Measurements from ENCODE around the gene ERC2.

Gene ERC2

DNA sequence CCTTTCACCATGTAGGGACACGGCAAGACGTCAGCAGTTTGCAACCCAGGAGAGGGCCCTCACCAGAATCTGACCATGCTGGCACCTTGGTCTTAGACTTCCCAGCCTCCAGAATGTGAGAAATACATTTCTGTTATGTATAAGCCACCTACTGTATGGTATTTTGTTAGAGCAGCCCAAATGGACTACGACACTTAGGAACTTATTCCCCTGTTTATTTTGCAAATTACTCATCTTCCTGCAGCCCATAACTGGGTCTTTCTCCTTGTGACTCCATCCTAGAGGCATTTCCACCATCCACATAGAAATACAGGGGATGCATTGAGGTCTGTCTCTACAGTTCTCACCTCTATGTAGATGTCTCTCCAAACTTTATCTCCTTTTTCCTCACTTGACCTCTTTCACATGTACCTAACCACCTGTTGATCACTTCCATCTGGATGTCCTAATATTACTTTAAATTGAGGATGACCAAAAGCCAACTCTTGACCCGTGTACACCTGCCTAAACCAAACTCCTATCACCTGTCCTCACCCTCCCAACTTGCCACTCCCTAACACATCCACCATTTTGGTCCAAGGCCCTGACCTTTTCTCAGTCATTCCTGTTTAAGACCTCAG lies 575.1 kb downstream of the ERC2 start:
- no peak for DNase-seq (ENCODE audit: low read depth in 1 of 2, low spot score in 1 of 2)

DNA sequence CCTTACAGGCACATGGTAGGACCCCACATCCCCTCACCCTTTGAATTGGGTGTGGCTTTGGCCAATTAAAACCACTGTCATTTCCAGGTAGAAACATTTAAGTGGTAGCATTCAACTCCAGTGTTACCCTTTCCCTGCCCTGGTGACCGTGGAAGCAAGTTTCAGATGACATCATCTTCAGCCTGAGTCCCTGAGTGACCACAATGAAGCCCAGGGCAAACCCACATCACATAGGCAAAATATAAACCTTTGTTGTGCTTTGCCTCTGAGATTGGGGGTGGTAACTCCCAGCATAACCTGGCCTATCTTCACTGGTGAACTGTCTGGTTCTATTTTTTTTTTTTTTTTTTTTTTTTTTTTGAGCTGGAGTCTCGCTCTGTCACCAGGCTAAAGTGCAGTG lies 577.2 kb downstream of the ERC2 start:
- no peak for DNase-seq (ENCODE audit: low read depth in 1 of 2, low spot score in 1 of 2)

DNA sequence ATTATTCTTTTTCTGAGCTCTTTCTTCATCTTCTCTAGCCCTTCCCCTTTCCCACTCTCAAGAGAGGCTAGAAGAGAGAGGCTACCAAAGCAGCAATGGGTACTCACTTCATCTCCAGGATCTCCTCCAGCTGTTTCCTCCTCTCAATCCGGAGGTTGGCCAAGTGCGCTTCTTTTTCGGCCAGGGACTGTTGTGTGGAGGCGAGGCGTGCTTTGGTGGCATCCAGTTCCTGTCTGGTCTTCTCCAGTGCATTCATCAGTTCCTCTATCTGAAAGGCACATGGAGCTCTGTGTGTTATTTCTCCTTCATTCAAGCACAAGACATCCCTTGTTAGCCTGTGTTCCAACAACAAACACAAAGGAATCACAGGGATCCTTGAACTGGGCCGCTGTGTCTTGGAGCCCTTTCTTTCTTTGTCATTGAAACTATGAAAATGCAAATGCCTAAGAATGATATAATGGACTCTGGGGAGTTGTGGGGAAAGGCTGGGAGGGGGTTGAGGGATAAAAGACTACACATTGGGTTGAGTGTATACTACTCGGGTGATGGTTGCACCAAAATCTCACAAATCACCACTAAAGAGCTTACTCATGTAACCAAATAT lies 579.9 kb downstream of the ERC2 start:
- DNase-seq (ENCODE audit: low read depth in 1 of 2, low spot score in 1 of 2) = no peak

DNA sequence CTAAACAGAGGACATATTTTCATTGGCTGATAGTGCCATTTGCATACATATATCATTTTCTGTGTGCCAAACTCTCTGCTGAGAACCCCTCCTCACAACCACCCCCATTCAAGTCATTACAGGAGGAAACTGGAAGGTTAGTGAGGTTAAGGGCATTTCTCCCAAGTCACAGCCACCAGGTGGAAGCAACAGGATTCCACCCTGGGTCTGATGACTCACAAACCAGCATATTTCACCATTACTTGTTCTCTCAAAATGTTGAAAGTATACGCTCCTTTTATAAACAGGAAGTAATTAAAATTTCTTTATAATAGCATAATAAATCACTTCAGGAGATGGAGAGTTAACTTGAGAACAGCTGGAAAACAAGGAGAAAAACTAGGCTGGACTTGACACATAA lies 582.5 kb downstream of the ERC2 start:
- DNase-seq (ENCODE audit: low read depth in 1 of 2, low spot score in 1 of 2) = no peak

DNA sequence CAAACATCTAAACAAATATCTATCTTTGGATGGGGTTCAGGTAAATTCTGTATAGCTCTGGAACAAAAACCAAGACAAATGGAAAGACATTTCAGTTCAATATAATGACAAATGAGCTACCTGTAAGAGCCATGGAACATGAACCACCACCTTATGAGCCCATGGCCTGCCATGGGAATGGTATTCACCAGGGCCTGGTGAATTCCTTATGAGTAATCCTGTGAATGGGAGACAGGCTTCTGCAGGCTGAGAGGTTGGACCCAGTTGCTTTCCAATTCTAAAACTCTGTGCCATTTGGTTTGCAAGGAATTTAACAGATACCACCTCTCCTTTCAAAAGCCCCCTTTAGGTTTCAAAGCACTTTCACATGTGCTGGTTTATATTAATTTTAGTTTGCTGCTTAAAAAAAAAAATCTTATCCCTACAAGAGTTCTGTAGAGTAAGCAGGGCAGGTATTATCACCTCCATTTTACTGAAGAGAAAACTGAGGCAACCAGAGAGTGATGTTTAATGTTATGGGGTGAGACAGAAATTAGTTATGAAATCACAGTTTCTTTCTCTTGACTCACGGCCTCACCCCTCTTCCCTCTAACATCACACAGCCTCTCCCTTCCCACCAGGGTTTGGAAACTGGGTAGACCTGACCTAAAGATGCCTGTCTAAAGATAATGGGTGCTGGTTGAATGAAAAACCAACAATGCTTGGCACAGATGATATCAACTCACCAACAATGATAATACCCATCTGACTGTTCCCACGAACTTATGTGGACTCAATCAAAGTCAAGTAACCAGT lies 583.6 kb downstream of the ERC2 start:
- DNase-seq (ENCODE audit: low read depth in 1 of 2, low spot score in 1 of 2) = no peak

DNA sequence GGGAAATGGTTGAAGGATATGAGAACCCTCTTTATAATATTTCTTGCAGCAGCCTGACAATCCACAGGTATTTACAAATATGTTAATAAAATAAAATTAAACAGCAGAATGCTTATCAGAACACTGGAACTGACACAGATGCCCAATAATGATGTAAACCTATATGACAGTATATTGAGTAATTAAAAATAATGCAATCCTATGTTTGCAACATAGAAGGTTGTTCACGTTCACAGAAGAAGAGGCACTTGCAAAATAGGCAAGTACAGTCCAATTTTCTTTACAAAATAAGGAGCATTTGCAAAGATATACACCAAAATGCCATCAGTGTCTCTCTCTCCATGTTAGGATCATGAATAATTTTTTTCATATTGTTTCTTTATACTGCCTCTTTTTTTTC lies 584.2 kb downstream of the ERC2 start:
- no peak for DNase-seq (ENCODE audit: low read depth in 1 of 2, low spot score in 1 of 2)

DNA sequence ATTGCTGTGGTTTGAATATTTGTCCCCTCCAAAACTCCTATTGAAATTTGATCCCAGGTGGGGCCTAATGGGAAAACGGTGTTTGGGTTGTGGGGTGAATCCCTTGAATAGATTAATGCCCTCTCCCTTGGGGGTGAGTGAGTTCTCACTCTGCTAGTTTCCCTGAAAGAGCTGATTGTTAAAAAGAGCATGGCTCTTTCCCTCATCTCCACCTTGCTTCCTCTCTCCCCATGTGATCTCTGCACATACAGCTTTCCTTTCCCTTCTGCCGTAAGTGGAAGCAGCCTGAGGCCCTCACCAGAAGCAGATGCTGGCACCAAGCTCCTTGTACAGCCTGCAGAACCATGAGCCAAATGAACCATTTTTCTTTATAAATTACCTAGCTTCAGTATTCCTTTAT lies 586.3 kb downstream of the ERC2 start:
- no peak for DNase-seq (ENCODE audit: low read depth in 1 of 2, low spot score in 1 of 2)

DNA sequence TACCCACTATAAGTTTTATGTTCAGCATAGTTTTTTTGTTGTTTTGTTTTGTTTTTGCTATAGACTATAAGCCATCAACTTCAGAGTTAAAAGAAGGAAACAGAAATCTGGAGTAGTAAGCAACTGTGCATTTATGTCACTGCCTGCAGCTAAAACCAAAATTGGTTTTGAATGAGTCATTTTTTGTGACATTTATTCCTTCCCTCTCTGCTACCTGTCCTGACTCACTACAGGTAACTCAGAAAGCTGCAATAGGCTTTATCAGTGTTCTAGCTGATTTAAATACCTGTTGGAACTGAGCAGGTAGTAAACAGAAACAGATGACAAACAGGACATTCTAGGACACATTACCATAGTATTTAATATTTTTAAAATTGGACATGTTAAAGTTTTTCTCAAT lies 587.9 kb downstream of the ERC2 start:
- no peak for DNase-seq (ENCODE audit: low read depth in 1 of 2, low spot score in 1 of 2)

DNA sequence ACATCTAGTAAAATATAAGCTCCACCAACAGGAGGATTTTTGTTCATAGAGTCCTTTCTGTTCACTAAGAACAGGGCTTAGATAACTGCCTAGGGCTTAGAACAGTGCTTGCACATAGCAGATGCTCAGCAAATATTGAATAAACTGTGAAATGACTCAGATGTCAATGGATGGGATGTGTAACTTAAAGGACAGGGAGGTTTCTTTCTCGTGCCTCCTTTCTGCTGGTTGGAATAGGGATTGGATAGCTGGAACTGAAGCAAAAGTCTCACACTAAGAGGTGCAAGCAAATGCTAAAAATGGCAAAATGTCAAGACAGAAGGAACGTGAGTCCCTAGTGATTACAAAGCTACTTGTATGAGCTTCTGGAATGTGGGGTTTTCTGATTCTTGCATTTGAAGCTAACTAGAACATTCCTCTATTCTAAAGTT lies 588.4 kb downstream of the ERC2 start:
- no peak for DNase-seq (ENCODE audit: low read depth in 1 of 2, low spot score in 1 of 2)

DNA sequence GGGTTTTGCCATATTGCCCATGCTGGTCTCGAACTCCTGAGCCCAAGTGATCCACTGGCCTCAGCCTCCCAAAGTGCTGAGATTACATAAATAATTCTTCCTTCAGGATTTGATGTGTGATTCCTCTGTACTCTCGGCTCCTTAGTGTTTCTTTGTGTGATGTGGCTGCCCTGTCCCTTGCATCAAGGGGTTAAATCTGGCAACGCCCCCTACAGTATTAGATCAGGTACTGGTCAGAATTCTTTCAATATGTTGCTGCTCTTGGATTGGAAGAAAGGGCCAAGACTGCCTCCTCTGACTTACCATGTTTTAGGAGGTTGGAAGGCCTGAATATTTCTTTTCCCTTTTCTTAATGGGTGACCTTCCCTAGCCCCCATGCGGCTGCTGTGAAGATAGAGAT lies 590.6 kb downstream of the ERC2 start:
- DNase-seq (ENCODE audit: low read depth in 1 of 2, low spot score in 1 of 2) = no peak

DNA sequence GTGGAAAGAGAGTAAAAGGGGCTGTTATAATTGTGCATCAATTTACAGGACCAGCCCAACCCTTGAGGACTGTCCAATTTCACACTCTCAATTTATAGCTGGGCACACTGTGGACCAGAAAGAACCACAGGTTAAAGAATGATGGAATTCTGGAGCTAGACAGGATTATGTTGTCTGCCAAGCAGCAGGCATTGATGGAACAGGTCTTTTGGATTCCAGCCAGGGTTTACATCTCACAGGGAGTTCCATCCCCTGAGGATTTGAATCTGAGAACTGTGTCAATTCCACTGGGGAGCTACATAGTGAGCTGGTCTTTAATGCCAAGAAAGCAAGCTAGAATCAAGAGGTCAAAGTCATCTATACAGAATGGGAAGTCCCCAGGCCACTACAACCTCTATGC lies 591.7 kb downstream of the ERC2 start:
- no peak for DNase-seq (ENCODE audit: low read depth in 1 of 2, low spot score in 1 of 2)

DNA sequence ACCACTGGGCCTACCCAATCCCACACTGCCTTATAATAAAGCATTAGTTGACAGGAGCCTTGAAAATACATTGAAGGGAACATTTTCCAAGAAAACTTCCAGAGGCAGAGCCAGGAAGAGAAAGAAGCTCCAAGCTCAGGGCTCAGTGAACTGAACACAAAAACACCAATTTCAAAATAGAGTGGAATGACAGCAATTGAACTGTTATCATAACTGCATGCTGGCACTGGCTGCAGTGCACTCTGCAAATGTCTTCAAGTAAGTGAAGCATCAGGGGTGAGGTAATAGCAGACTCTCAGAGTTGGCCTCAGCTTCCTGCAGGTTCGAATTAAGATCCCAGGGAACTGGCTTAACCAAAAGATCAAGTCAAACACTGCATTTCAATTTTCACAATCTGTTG lies 593.2 kb downstream of the ERC2 start:
- DNase-seq (ENCODE audit: low read depth in 1 of 2, low spot score in 1 of 2) = no peak

DNA sequence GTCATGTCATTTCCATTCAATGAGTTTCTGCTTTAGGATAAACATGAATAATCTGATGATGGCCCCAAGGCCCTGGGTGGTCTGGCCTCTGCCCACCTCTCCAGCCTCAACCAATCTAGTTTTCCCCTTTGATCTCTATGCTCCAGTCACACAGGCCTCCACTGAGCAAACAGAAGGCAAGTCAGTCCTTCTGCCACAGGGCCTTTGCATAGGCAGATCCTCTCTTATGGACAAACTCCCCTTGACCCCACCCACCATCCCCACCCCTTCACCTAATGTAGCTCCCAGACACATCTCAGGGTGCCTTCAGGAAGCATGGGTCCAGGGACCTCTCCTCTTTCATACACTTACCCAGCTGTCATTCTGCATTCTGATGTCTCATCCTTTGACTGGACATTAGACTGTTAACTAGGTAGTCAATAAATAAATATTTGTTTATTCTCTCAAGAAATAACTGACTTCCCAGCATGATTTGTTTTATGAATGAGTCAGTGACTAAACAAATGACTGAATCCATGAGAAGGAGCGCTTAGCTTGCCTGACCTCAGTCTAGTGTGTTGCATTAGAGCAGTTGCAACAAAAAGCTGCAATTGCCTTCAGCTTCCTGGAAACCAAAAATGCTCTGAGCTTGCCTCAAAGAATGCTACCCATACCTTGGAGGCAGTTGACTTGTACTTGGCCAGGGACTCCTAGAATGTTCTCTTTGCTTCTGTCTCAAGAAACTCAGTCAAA lies 594.6 kb downstream of the ERC2 start:
- no peak for DNase-seq (ENCODE audit: low read depth in 1 of 2, low spot score in 1 of 2)

DNA sequence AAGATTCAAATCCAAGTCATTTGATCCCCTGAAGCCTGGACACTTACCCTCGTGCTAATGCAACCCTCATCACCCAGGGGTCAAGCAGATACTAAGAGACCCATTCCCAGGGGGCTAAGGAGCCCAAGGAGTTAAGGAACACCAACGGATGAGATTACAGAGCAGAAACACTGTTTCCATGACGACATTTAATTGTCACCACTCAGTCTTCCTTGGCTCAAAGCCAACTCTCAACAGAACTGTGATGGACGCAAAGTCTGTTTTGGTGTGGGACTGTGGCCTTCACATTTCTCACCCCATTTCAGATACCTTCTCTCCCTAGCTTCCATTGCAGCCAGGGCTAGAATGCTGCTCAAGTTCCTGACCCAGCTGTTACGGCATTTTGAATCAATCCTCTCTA lies 597.7 kb downstream of the ERC2 start:
- DNase-seq (ENCODE audit: low read depth in 1 of 2, low spot score in 1 of 2) = no peak

DNA sequence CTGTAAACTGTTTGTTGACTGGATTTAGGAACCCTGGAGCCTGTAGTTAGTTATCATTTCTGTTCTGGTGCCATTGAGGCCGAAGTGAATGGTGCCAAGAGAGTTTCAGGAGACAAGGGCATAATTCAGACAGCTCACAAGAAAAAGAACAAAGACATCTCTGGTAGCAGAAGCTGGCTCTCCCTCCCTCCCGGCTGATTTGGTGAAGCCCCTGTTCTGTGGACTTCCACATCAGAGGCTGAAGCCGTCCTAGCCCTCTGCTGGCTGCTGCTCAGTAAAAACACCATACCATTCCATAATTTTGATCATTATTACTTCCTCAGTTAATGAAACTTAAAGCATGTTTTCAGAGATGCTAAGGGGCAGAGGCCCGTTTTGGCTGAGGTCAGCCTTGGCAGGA lies 599.9 kb downstream of the ERC2 start:
- no peak for DNase-seq (ENCODE audit: low read depth in 1 of 2, low spot score in 1 of 2)

DNA sequence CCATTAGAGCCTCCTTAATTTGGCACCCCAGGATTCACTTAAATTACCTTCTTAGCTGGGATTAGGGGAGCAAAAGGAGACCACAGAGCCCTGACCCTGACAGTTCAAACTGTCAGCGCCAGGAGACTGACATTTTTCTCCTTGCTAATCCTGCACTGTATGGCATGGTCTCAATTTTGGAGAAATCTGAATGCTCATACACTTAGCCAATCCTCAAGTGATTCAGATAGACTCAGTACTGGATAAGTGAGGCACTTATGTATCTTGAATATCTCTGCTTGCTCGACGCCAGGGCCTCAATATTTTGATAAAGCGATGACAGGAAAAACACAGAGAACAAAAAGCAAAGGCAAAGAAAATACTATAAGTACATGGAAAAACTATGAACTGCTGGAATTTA lies 605.2 kb downstream of the ERC2 start:
- no peak for DNase-seq (ENCODE audit: low read depth in 1 of 2, low spot score in 1 of 2)

DNA sequence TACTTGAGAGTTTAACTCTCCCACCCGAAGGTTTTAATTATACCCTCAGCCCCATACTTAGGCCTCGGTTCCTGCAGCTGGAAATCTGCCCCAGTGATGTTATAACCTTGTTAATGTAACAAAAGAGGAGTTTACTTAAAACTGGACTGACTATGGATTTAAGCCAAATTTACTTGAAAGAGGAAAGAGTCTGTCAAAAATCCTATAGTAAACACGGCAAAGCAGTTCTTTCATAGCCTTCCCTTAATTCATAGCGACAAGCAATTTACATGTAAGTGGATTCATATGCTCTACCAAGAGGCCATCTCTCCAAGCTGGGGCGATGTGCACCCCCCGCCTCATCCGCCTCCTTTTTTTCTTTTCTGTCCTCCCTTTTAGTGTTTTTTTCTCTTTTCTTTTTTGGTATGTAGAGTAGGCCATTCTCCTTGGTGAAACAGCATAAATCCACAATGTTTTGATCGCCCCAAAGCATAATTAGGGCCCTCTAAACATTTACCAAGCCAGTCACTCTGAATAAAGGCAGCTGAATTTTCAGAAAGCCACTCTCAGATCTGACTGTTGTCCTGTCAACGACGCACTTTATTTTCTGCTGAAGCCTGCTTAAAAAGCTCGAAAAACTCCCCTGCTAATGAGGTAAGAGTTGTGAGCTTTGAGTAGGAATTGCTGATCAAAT lies 608.1 kb downstream of the ERC2 start:
- no peak for DNase-seq (ENCODE audit: low read depth in 1 of 2, low spot score in 1 of 2)

DNA sequence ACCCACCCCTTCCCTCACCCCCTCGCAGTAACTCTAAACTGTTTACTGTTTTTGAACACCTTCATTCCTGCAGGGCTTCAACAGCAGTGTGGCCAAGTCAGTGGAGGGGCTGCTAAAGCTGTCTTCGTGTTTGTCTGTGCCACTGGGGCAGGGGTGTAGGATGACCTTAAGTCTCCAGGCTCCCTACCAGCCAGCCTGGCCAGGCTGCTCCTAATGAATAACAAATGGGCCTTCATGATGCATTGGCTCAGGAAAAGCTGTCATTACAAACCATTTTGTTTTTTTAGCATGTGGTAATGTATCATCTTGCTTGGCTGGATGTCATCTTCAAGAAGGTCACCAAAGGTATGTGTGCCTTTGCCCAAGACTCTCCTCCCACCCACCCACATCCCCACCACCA lies 609.0 kb downstream of the ERC2 start:
- no peak for DNase-seq (ENCODE audit: low read depth in 1 of 2, low spot score in 1 of 2)

DNA sequence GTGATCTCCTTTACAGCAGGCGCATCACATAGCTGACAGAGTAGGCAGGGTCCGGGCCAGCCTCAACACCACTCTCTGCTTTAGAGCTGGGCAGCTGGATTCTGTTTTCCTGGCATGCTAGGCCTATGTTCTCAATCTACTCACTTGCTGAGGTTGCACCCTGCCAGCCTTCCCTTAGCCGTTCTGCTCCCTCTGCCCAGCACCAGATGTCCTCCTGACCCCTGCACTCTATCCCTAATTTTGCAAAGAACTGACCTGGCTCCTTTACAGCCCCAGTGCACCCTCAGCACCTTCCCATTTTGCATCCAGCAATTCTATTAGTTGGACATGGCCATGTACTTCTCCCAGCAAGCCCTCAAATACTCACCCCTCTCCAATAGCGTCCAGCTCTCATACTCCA lies 609.5 kb downstream of the ERC2 start:
- DNase-seq (ENCODE audit: low read depth in 1 of 2, low spot score in 1 of 2) = no peak

DNA sequence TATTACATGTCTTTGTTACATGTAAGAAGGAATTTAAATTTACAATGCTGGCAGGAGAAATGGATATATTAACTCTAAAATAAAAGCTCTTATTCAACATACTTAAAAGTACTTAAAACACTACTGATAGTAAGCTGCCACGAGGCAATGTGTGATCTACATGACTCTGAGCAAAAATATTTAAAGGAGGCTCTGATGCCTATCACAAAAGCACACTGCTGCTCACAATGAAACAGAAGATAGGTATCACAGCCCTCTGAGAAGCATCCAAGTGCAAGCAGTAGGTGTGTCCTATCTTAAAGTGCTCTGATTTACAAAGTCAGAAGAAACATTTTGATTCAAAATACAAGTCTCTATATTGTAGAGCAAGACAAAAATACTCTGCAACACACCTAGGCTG lies 610.0 kb downstream of the ERC2 start:
- no peak for DNase-seq (ENCODE audit: low read depth in 1 of 2, low spot score in 1 of 2)

DNA sequence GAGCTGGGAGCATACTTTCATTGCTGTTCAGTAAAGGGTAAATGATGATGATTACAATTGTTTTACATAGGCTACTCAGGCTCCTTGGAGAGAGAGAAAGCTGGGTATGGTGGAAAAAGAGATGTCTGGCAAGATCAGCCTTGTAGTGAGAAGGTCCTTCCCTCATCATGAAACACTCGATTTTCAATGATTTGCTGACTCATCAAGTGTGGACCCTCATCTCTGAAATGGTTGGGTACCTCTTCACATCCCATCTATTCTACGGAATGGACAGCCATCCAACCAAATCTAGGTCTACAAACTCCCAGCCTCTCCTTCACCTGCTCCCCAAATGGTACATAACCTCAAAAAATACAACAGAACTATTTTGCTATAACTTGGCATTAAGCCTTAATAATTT lies 610.6 kb downstream of the ERC2 start:
- DNase-seq (ENCODE audit: low read depth in 1 of 2, low spot score in 1 of 2) = no peak
